HEK293 (cell line): ENCODE data around the gene EXOSC5.

Source experiments
- CTCF ChIA-PET: fragments of 350-600 bp; formaldehyde crosslinking; extraction: SDS; loops from one replicate; lab custom pipeline; 2021; ENCODE audit warnings: antibody characterized with exemption; lab: Yijun Ruan, JAX
- POLR2A ChIA-PET: fragments of 300-600 bp; formaldehyde crosslinking; extraction: SDS; loops from one replicate; lab custom pipeline; 2020; ENCODE audit warnings: antibody characterized with exemption, inconsistent platforms; lab: Yijun Ruan, JAX
- H3K27ac ChIP-seq: fragments of 200-500 bp; sonication (Bioruptor generic); 2 replicates; pipeline ENCODE4 v1.5.1; 2014; ENCODE audit warnings: low read depth, low read length, control low read depth, inconsistent platforms; ENCODE audit errors: extremely low read depth
- H3K36me3 ChIP-seq, 2 experiments: fragments of 200-500 bp in 1 of 2; sonication (Bioruptor generic) in 1 of 2; 1 replicate in 1 of 2; 2 replicates in 1 of 2; pipeline ENCODE4 v1.5.1; 2014 to 2017; ENCODE audit warnings: inconsistent platforms in 2 of 2, low read length in 2 of 2; ENCODE audit not compliant: control insufficient read depth in 2 of 2, insufficient read depth in 1 of 2
- H3K4me1 ChIP-seq: fragments of 200-500 bp; sonication (Bioruptor generic); 2 replicates; pipeline ENCODE4 v1.5.1; 2014; ENCODE audit warnings: mild to moderate bottlenecking, low read length, inconsistent platforms; ENCODE audit not compliant: control insufficient read depth, insufficient read depth
- H3K4me3 ChIP-seq: 2 replicates; pipeline ENCODE4 v1.5.1; 2011; ENCODE audit warnings: low read depth, mild to moderate bottlenecking, control low read depth, low read length, moderate library complexity
- H3K9me3 ChIP-seq: fragments of 200-500 bp; sonication (Bioruptor generic); 2 replicates; pipeline ENCODE4 v1.5.1; 2014; ENCODE audit warnings: low read depth, low read length, inconsistent platforms; ENCODE audit not compliant: control insufficient read depth, insufficient read depth
- GLIS1 ChIP-seq: fragments of 450-650 bp; formaldehyde crosslinking; IDR thresholded peaks from 2 replicates; pipeline ENCODE4 v1.5.1; 2016; ENCODE audit warnings: missing biosample characterization, missing genetic modification characterization
- HOXA7 ChIP-seq: sonication (generic); formaldehyde crosslinking; IDR thresholded peaks from 2 replicates; pipeline ENCODE4 v1.8.1; 2022; ENCODE audit warnings: missing genetic modification reagents, borderline replicate concordance
- KLF7 ChIP-seq: fragments of 450-650 bp; formaldehyde crosslinking; IDR thresholded peaks from 2 replicates; pipeline ENCODE4 v1.5.1; 2016; ENCODE audit warnings: missing biosample characterization, missing genetic modification characterization, borderline replicate concordance
- MEIS1 ChIP-seq: sonication (generic); formaldehyde crosslinking; IDR thresholded peaks from 2 replicates; pipeline ENCODE4 v1.8.1; 2022; ENCODE audit warnings: missing genetic modification reagents, mild to moderate bottlenecking, borderline replicate concordance
- RBAK ChIP-seq: fragments of 450-650 bp; formaldehyde crosslinking; IDR thresholded peaks from 2 replicates; pipeline ENCODE4 v1.5.1; 2016; ENCODE audit warnings: missing biosample characterization, missing genetic modification characterization
- ZBTB21 ChIP-seq: fragments of 450-650 bp; formaldehyde crosslinking; IDR thresholded peaks from 2 replicates; pipeline ENCODE4 v1.5.1; 2017; ENCODE audit warnings: missing biosample characterization, missing genetic modification characterization
- ZBTB48 ChIP-seq: fragments of 450-650 bp; formaldehyde crosslinking; IDR thresholded peaks from 2 replicates; pipeline ENCODE4 v1.5.1; 2016; ENCODE audit warnings: missing biosample characterization, missing genetic modification characterization
- ZBTB49 ChIP-seq: fragments of 450-650 bp; formaldehyde crosslinking; IDR thresholded peaks from 2 replicates; pipeline ENCODE4 v1.5.1; 2016; ENCODE audit warnings: missing biosample characterization, missing genetic modification characterization, low read depth
- ZFHX2 ChIP-seq: fragments of 450-650 bp; formaldehyde crosslinking; conservative IDR thresholded peaks from 2 replicates; pipeline ENCODE4 v1.5.1; 2016; ENCODE audit warnings: missing biosample characterization, missing genetic modification characterization
- ZNF121 ChIP-seq: fragments of 450-650 bp; formaldehyde crosslinking; IDR thresholded peaks from 2 replicates; pipeline ENCODE4 v1.5.1; 2016; ENCODE audit warnings: missing biosample characterization, missing genetic modification characterization
- ZNF133 ChIP-seq: fragments of 450-650 bp; formaldehyde crosslinking; IDR thresholded peaks from 2 replicates; pipeline ENCODE4 v1.5.1; 2016; ENCODE audit warnings: missing biosample characterization, missing genetic modification characterization
- ZNF146 ChIP-seq: fragments of 450-650 bp; formaldehyde crosslinking; IDR thresholded peaks from 2 replicates; pipeline ENCODE4 v1.5.1; 2016; ENCODE audit warnings: missing biosample characterization, missing genetic modification characterization
- ZNF223 ChIP-seq: fragments of 450-650 bp; formaldehyde crosslinking; IDR thresholded peaks from 2 replicates; pipeline ENCODE4 v1.5.1; 2016; ENCODE audit warnings: missing biosample characterization, missing genetic modification characterization
- ZNF311 ChIP-seq: fragments of 450-650 bp; formaldehyde crosslinking; IDR thresholded peaks from 2 replicates; pipeline ENCODE4 v1.5.1; 2017; ENCODE audit warnings: missing biosample characterization, missing genetic modification characterization, borderline replicate concordance
- ZNF48 ChIP-seq: fragments of 450-650 bp; formaldehyde crosslinking; IDR thresholded peaks from 2 replicates; pipeline ENCODE4 v1.5.1; 2016; ENCODE audit warnings: missing biosample characterization, missing genetic modification characterization
- ZNF513 ChIP-seq: fragments of 450-650 bp; IDR thresholded peaks from 2 replicates; pipeline ENCODE4 v1.5.1; 2018; ENCODE audit warnings: missing biosample characterization, missing genetic modification characterization
- ZNF521 ChIP-seq: fragments of 450-650 bp; formaldehyde crosslinking; IDR thresholded peaks from 2 replicates; pipeline ENCODE4 v1.5.1; 2017; ENCODE audit warnings: missing biosample characterization, mild to moderate bottlenecking, missing genetic modification characterization
- ZNF544 ChIP-seq: fragments of 450-650 bp; formaldehyde crosslinking; IDR thresholded peaks from 2 replicates; pipeline ENCODE4 v1.5.0; 2017; ENCODE audit warnings: missing biosample characterization, missing genetic modification characterization
- ZNF555 ChIP-seq: fragments of 450-650 bp; formaldehyde crosslinking; conservative IDR thresholded peaks from 2 replicates; pipeline ENCODE4 v1.5.1; 2017; ENCODE audit warnings: missing biosample characterization, mild to moderate bottlenecking, missing genetic modification characterization, inconsistent platforms
- ZNF585B ChIP-seq: fragments of 450-650 bp; formaldehyde crosslinking; IDR thresholded peaks from 2 replicates; pipeline ENCODE4 v1.5.1; 2016; ENCODE audit warnings: missing biosample characterization, missing genetic modification characterization
- ZNF623 ChIP-seq: fragments of 450-650 bp; formaldehyde crosslinking; IDR thresholded peaks from 2 replicates; pipeline ENCODE4 v1.5.1; 2016; ENCODE audit warnings: missing biosample characterization, missing genetic modification characterization
- ZNF707 ChIP-seq: fragments of 450-650 bp; formaldehyde crosslinking; IDR thresholded peaks from 2 replicates; pipeline ENCODE4 v1.5.1; 2016; ENCODE audit warnings: missing biosample characterization, missing genetic modification characterization
- ZSCAN30 ChIP-seq: fragments of 450-650 bp; IDR thresholded peaks from 2 replicates; pipeline ENCODE4 v1.5.1; 2018; ENCODE audit warnings: missing biosample characterization, mild to moderate bottlenecking, missing genetic modification characterization, moderate library complexity
- ZXDB ChIP-seq: fragments of 450-650 bp; formaldehyde crosslinking; IDR thresholded peaks from 2 replicates; pipeline ENCODE4 v1.5.1; 2016; ENCODE audit warnings: missing biosample characterization, missing genetic modification characterization
- TF ChIP-seq, protein P1 (sequence below): fragments of 450-650 bp; formaldehyde crosslinking; IDR thresholded peaks from 2 replicates; pipeline ENCODE4 v1.5.1; 2017; ENCODE audit warnings: missing biosample characterization, missing genetic modification characterization
- TF ChIP-seq, protein P2 (sequence below): fragments of 450-650 bp; formaldehyde crosslinking; IDR thresholded peaks from 2 replicates; pipeline ENCODE4 v1.5.1; 2016; ENCODE audit warnings: missing biosample characterization, missing genetic modification characterization
- TF ChIP-seq, protein P3 (sequence below): fragments of 450-650 bp; formaldehyde crosslinking; IDR thresholded peaks from 2 replicates; pipeline ENCODE4 v1.5.1; 2016; ENCODE audit warnings: missing biosample characterization, missing genetic modification characterization
- TF ChIP-seq, protein P4 (sequence below): fragments of 450-650 bp; formaldehyde crosslinking; IDR thresholded peaks from 2 replicates; pipeline ENCODE4 v1.5.1; 2017; ENCODE audit warnings: missing biosample characterization, missing genetic modification characterization

EXOSC5 gene

DNA sequence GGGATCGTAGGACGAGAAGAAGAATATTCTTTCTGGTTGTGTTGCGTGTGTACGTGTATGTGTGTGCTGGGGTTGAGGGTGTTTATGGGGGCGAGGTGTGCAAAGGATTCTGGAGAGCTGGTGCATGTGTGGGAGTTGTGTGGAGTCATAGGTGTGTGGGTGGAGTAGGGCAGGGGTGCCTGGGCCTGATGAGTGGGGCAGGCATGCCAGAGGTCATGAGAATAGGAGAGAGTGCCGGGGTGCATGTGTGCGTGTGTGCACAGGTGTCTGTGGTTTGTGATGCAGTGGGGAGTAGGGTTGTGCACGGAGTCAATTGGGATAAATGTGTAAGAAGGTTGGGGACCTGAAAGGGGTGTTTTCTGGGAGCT, 20.2 kb downstream of the EXOSC5 start:
- peak overlapping the region; percentile 34 for H3K4me3 ChIP-seq
- CTCF ChIA-PET, result interaction anchor here (1.9 kb wide), 1 partner anchor 13 kb away, joined by 5 read pairs; the partner anchor contains the start of gene B9D2
- H3K4me1 ChIP-seq, result peaks cover 20% of the 10 kb centered on the region
- H3K9me3 ChIP-seq, result no peaks in the 10 kb centered on the region
- no peaks in the 10 kb centered on the region; a peak in 1 of 3 replicates for H3K36me3 ChIP-seq
- POLR2A ChIA-PET, result interaction anchor here (1.3 to 6.2 kb wide), 2 partner anchors 12 to 24 kb away, joined by 3 to 64 read pairs; partner anchors contain the start of gene B9D2
- H3K27ac ChIP-seq, result peak overlapping the region; percentile 21; the same call in 1 of the 2 replicates
- TF ChIP-seq, protein P1, sequence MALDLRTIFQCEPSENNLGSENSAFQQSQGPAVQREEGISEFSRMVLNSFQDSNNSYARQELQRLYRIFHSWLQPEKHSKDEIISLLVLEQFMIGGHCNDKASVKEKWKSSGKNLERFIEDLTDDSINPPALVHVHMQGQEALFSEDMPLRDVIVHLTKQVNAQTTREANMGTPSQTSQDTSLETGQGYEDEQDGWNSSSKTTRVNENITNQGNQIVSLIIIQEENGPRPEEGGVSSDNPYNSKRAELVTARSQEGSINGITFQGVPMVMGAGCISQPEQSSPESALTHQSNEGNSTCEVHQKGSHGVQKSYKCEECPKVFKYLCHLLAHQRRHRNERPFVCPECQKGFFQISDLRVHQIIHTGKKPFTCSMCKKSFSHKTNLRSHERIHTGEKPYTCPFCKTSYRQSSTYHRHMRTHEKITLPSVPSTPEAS, result peak; percentile 56; the same call in 1 of the 2 replicates
- TF ChIP-seq ZBTB21 (tag by site-specific recombination) (0 out of 2 replicates have a peak, but pooled peaks have one; percentile 43), ZNF555 (tag by site-specific recombination) (no peak), ZNF521 (no peak), ZNF707 (tag by site-specific recombination) (no peak), ZSCAN30 (tag by site-specific recombination) (no peak), ZNF623 (tag by site-specific recombination) (no peak), ZNF121 (tag by site-specific recombination) (no peak), ZNF223 (tag by site-specific recombination) (peak; percentile 71), ZNF133 (tag by site-specific recombination) (no peak), ZNF513 (tag by site-specific recombination) (no peak), ZBTB48 (tag by site-specific recombination) (0 out of 2 replicates have a peak, but pooled peaks have one; percentile 52), ZNF48 (tag by site-specific recombination) (no peak), ZNF146 (tag by site-specific recombination) (no peak), KLF7 (no peak), MEIS1 (CRISPR knock-in tag) (no peak), ZNF585B (tag by site-specific recombination) (no peak), ZNF544 (tag by site-specific recombination) (no peak), ZBTB49 (no peak), ZFHX2 (tag by site-specific recombination) (peak; percentile 100), HOXA7 (no peak), ZXDB (tag by site-specific recombination) (no peak), ZNF311 (tag by site-specific recombination) (no peak), GLIS1 (tag by site-specific recombination) (no peak), RBAK (tag by site-specific recombination) (no peak)
- TF ChIP-seq, protein P2, sequence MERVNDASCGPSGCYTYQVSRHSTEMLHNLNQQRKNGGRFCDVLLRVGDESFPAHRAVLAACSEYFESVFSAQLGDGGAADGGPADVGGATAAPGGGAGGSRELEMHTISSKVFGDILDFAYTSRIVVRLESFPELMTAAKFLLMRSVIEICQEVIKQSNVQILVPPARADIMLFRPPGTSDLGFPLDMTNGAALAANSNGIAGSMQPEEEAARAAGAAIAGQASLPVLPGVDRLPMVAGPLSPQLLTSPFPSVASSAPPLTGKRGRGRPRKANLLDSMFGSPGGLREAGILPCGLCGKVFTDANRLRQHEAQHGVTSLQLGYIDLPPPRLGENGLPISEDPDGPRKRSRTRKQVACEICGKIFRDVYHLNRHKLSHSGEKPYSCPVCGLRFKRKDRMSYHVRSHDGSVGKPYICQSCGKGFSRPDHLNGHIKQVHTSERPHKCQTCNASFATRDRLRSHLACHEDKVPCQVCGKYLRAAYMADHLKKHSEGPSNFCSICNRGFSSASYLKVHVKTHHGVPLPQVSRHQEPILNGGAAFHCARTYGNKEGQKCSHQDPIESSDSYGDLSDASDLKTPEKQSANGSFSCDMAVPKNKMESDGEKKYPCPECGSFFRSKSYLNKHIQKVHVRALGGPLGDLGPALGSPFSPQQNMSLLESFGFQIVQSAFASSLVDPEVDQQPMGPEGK (tag by site-specific recombination), result no peak; the same call in none of the 2 replicates
- TF ChIP-seq, protein P3, sequence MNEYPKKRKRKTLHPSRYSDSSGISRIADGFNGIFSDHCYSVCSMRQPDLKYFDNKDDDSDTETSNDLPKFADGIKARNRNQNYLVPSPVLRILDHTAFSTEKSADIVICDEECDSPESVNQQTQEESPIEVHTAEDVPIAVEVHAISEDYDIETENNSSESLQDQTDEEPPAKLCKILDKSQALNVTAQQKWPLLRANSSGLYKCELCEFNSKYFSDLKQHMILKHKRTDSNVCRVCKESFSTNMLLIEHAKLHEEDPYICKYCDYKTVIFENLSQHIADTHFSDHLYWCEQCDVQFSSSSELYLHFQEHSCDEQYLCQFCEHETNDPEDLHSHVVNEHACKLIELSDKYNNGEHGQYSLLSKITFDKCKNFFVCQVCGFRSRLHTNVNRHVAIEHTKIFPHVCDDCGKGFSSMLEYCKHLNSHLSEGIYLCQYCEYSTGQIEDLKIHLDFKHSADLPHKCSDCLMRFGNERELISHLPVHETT, result no peak
- TF ChIP-seq, protein P4, sequence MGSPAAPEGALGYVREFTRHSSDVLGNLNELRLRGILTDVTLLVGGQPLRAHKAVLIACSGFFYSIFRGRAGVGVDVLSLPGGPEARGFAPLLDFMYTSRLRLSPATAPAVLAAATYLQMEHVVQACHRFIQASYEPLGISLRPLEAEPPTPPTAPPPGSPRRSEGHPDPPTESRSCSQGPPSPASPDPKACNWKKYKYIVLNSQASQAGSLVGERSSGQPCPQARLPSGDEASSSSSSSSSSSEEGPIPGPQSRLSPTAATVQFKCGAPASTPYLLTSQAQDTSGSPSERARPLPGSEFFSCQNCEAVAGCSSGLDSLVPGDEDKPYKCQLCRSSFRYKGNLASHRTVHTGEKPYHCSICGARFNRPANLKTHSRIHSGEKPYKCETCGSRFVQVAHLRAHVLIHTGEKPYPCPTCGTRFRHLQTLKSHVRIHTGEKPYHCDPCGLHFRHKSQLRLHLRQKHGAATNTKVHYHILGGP, result no peak
